RWPE1 (cell line): ENCODE measurements around the gene CYGB.
A peak's percentile ranks its signal among the peaks of the same experiment; 100 is the strongest.
"Not testable (repeated sequence)": the region's sequence is repeated elsewhere in the genome, so short reads cannot be mapped to it uniquely, and the experiment has no call there.

Source experiments
- CTCF ChIA-PET: fragments of 350-600 bp; sonication (Branson Sonifier 250); formaldehyde crosslinking; extraction: SDS; loops from one replicate; lab custom pipeline; 2021; lab: Yijun Ruan, JAX
- POLR2A ChIA-PET: fragments of 400-600 bp; formaldehyde crosslinking; extraction: SDS; loops from one replicate; lab custom pipeline; 2020; ENCODE audit warnings: antibody characterized with exemption; ENCODE audit not compliant: low non-redundant PET; lab: Yijun Ruan, JAX
- DNase-seq: peaks from one replicate; pipeline ENCODE4 v3.0.0; 2012; ENCODE audit warnings: low spot score
- H3K27ac ChIP-seq: fragments of 450-650 bp; 2 replicates; pipeline ENCODE4 v1.5.1; 2017
- CTCF ChIP-seq: fragments of 450-650 bp; conservative IDR thresholded peaks from 2 replicates; pipeline ENCODE4 v1.5.1; 2017; ENCODE audit warnings: low read depth, mild to moderate bottlenecking

The CYGB gene

DNA sequence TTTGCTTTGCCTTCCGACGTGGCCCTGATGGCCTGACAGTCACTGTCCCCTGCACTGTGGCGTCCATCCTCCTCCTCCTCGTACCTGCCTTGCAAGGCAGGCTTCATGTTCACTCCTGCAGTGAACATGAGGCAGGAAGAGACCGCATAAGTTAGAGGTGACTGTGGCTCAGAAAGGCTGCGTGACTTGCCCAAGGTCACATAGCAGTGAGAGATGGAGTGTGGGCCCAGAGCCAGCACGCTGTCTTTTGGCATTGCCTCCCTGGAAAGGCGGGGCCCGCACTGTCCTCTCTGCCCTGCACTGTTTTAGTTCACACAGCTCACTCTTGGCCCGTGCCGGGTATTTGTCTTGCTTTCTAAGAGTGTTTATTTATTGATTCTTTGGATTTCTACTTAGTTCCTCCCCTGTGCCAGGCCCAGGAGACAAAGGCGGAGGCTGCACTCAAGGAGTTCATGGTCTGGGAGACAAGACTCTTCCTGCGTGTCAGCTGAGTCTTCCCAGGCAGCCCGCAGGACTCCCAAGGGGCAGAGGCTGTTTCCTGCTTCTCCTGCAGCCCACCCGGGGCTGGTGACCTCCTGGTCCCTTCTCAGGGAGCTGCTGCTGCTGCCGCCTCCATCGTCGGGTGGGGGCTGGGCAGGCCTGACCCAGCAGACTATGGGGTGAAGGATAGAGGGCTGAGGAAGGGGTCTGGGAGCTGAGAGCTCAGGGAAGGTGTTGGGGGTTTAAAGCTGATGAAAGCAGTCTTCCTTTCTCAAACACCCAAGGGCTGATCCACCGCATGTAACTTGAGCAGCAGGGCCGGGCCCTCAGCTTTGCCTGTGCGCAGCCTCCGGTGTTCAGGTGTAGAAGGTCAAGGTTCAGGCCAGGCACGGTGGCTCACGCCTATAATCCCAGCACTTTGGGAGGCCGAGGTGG lies 12.7 kb downstream of the CYGB start:
- POLR2A ChIA-PET = no interaction called here
- H3K27ac ChIP-seq = peak overlapping the region; percentile 86

DNA sequence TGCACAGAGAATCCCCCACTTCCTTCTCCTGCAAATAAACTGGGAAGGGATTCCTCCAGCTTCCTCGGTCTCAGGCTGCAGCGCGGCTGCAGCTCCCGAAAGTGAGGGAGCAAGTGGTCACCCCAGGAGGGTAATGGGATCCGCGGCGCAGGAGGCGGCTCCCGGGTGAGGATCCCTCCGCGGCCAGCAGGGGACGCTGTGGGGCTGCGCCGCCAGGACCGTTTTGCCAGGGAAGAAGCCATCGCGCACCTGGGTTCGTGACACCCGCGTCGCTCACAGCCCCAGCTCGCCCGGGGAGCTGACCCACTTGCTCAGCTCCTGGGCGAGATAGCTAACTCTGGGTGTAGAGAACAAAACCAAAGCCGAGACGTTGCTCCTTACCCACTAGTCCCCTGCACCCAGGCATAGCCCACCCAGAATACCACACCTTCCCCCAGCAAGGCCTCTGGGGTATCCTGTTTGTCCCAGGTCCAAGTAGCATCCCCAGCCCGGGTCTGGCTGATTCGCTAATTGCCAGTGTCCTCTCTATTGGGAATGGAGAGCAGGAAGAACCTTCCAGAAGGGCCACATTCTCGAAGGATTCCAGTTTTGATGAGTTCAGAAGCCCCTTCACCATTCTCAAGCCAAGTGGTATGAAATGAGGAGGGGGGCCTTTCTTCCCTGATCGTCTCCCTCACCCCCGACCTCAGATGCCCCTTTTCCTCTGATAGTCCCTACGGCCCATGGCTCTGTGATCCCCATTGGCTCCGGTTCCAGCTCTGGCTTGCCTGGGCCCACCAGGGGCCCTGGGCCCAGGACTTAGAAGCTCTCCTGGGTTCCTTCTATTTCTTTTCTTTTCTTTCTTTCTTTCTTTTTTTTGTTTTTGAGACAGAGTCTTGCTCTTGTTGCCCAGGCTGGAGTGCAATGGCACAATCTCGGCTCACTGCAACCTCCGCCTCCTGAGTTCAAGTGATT lies 14.1 kb downstream of the CYGB start:
- TF ChIP-seq CTCF = peak; percentile 100
- POLR2A ChIA-PET = interaction anchor here (1.1 kb wide), 1 partner anchor 32 kb away, joined by 3 read pairs; no protein-coding TSS in a partner anchor
- H3K27ac ChIP-seq = peak overlapping the region; percentile 86

More for the DNA sequence above, 12.7 kb downstream of the CYGB start:
- CTCF ChIA-PET = interaction anchor here (0.6 to 0.8 kb wide), 4 partner anchors 22 to 141 kb away, joined by 3 to 5 read pairs (median 4); no protein-coding TSS in a partner anchor
- no peak for TF ChIP-seq CTCF
- DNase-seq = no peak

GRCh38 chr17:76521683-76522082 lies 15.8 kb downstream of the CYGB start:
- DNase-seq, H3K27ac ChIP-seq, POLR2A ChIA-PET: not testable (repeated sequence)
- CTCF ChIA-PET = interaction anchor here (0.7 to 2.0 kb wide), 5 partner anchors 10 to 99 kb away, joined by 3 to 26 read pairs (median 4); partner anchors contain the start of gene ST6GALNAC2

More for the DNA sequence above, 14.1 kb downstream of the CYGB start:
- CTCF ChIA-PET = interaction anchor here (0.5 to 2.2 kb wide), 45 partner anchors 10 to 577 kb away, joined by 3 to 26 read pairs (median 4); partner anchors contain the start of genes PRCD, ST6GALNAC1, ST6GALNAC2 and UBE2O
- peak; percentile 82 for DNase-seq

- DNase-seq = no peak
- CTCF ChIA-PET = interaction anchor here (0.7 to 2.0 kb wide), 5 partner anchors 10 to 99 kb away, joined by 3 to 9 read pairs (median 3); no protein-coding TSS in a partner anchor
- TF ChIP-seq CTCF = no peak
- no peak overlapping the region for H3K27ac ChIP-seq
- POLR2A ChIA-PET = no interaction called here
These were observed 16.2 kb downstream of the CYGB start for GRCh38 chr17:76521262-76521661.

DNA sequence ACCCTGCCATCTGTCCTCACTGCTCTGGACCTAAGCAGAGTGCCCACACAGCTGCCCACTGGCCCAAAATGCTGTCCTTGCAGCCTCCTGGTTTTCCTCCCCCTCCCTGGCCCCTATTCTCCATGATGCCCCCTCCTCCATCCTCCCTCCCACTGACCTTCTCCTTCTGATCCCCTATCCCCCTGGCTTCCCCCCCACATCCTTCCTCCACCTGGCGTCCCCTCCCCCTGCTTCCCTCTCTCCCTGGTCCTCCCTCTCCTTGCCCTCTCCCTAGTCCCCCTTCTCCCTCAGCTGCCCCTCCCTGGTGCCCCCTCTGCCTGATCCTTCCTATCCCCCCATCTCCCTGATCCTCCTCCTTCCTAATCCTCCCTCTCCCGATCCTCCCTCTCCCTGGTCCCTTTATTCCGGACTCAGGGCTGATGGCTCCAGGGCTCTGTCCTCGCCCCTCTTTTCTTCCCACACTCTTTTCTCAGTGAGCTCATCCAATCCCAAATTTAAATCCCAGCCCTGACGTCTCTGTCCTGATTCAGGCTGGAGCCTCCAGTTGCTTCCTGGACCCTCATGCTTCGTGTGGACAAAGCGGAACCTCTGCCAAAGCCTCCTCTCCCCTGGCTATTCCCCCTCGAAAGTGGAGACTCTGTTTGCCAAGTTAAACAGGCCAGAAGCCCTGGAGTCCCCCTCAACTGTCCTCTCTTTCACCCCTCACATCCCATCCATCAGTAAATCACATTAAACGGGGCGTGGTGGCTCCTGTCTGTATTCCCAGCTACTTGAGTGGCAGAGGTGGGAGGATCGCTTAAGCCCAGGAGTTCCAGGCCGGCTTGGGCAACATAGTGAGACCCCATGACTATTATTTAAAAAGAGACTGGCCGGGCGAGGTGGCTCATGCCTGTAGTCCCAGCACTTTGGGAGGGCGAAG lies 18.2 kb downstream of the CYGB start:
- no peak for TF ChIP-seq CTCF
- ChIA-PET POLR2A (no interaction called here), CTCF (interaction anchor here (0.7 kb wide), 1 partner anchor 36 kb away, joined by 7 read pairs; no protein-coding TSS in a partner anchor)
- no peak for DNase-seq
- H3K27ac ChIP-seq = no peak overlapping the region

- DNase-seq = no peak
- no peak overlapping the region for H3K27ac ChIP-seq
- POLR2A ChIA-PET = interaction anchor here (0.7 kb wide), 1 partner anchor 140 kb away, joined by 3 read pairs; no protein-coding TSS in a partner anchor
- CTCF ChIA-PET = no interaction called here
- TF ChIP-seq CTCF = no peak
These were observed 19.9 kb downstream of the CYGB start for GRCh38 chr17:76517638-76518038.
